Testis (tissue), 3 donors: ENCODE measurements around the gene STX18. TPM values are rescaled to one million over a fixed set of nuclear protein-coding genes. Genes with fewer than 3 reads are reported as not detected.

Experiments
- DNase-seq: peaks from one replicate; pipeline ENCODE4 v3.0.0-alpha.2; 2019
- H3K27ac ChIP-seq, 2 donors: fragments of 200-600 bp; sonication (generic); one replicate each; pipeline ENCODE4 v1.5.1; 2019
- H3K27me3 ChIP-seq: fragments of 200-600 bp; sonication (generic); one replicate; pipeline ENCODE4 v1.5.1; 2019
- H3K36me3 ChIP-seq: fragments of 200-600 bp; sonication (generic); one replicate; pipeline ENCODE4 v1.5.1; 2017; ENCODE audit warnings: low read depth; ENCODE audit errors: missing control alignments
- H3K4me1 ChIP-seq: fragments of 200-600 bp; sonication (generic); one replicate; pipeline ENCODE4 v1.5.1; 2019
- H3K4me3 ChIP-seq, 2 donors: fragments of 200-600 bp; sonication (generic); one replicate each; pipeline ENCODE4 v1.5.1; 2017 to 2019
- H3K9me3 ChIP-seq: fragments of 200-600 bp; sonication (generic); one replicate; pipeline ENCODE4 v1.5.1; 2017
- POLR2A ChIP-seq: fragments of 450-650 bp; IDR thresholded peaks from one replicate; pipeline ENCODE4 v1.6.1; 2017; ENCODE audit warnings: antibody characterized with exemption, mild to moderate bottlenecking, moderate library complexity
- WGBS, 2 donors: methylation state at CpG; one replicate each; pipeline ENCODE4 v1.1.5; 2018; 5-methylcytosine and 5-hydroxymethylcytosine counted together
- intact Hi-C: fragments of 100-400 bp; cut with DNase I; formaldehyde crosslinking; loops from one replicate; pipeline ENCODE4 v1.15.1; 2023; ENCODE audit warnings: low total_unique reads
- polyA plus RNA-seq: library from polyadenylated mRNA; stranded (reverse); fragments of 350-450 nt; fragmentation: Illumina TruSeq; extraction: RNeasy Lipid Tissue Mini Kit (QIAGEN cat#74804); gene quantifications from one replicate; pipeline ENCODE4 v1.2.3, GENCODE V29; 2014; ENCODE audit warnings: low read depth, low replicate concordance; ENCODE audit not compliant: insufficient read depth
- total RNA-seq, 2 donors: library from RNA; depleted of rRNA; stranded (reverse); fragments of >200 nt; gene quantifications; one replicate each; pipeline ENCODE4 v1.2.3, GENCODE V29; 2016
- TF ChIP-seq, protein P1 (sequence below), 3 experiments: fragments of 450-650 bp in 2 of 3; fragments of 200-600 bp in 1 of 3; sonication (generic) in 1 of 3; IDR thresholded peaks; one replicate each; pipeline ENCODE4 v1.5.1; 2016 to 2019; ENCODE audit warnings: antibody characterized with exemption in 3 of 3, mild to moderate bottlenecking in 2 of 3, moderate library complexity in 1 of 3

Gene STX18
- total and polyA plus RNA-seq, 3 donors from 2014 or later, result 53.5 to 111 (median 55.0) TPM

DNA sequence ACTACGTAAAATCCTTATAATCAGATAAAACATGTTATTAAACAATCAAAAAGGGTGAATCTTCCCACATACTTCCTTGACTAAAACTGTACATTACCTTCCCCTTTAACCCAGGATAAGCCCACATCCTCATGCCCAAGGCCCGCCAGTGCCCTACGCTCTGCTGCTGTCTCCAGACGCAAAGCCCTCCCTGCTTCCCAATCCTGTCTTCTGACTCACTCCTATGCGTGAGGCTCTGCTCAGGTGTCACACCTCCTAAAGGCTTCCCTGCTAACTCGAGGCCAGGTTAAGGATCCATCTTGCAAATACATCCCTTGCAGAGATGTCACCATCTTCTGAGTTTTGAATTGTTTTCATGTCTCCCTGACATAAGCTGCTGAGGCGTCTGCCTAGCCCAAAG is 61.6 kb downstream of the STX18 start:
- no peak for TF ChIP-seq POLR2A
- TF ChIP-seq, protein P1, sequence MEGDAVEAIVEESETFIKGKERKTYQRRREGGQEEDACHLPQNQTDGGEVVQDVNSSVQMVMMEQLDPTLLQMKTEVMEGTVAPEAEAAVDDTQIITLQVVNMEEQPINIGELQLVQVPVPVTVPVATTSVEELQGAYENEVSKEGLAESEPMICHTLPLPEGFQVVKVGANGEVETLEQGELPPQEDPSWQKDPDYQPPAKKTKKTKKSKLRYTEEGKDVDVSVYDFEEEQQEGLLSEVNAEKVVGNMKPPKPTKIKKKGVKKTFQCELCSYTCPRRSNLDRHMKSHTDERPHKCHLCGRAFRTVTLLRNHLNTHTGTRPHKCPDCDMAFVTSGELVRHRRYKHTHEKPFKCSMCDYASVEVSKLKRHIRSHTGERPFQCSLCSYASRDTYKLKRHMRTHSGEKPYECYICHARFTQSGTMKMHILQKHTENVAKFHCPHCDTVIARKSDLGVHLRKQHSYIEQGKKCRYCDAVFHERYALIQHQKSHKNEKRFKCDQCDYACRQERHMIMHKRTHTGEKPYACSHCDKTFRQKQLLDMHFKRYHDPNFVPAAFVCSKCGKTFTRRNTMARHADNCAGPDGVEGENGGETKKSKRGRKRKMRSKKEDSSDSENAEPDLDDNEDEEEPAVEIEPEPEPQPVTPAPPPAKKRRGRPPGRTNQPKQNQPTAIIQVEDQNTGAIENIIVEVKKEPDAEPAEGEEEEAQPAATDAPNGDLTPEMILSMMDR (IDR thresholded peaks at IDR 0.05), result no peak
- WGBS, 2 donors, result 88 to 91% methylated on average over 7 of the region's 7 CpGs
- no peak overlapping the region for H3K4me3 ChIP-seq
- H3K9me3 ChIP-seq, result no peaks in the 10 kb centered on the region
- no peak overlapping the region for H3K27ac ChIP-seq
- no peak for DNase-seq
- no peaks in the 10 kb centered on the region for H3K27me3 ChIP-seq
- H3K36me3 ChIP-seq, result no peaks in the 10 kb centered on the region
- intact Hi-C loops, result no loop called here
- H3K4me1 ChIP-seq, result peaks cover 3% of the 10 kb centered on the region

DNA sequence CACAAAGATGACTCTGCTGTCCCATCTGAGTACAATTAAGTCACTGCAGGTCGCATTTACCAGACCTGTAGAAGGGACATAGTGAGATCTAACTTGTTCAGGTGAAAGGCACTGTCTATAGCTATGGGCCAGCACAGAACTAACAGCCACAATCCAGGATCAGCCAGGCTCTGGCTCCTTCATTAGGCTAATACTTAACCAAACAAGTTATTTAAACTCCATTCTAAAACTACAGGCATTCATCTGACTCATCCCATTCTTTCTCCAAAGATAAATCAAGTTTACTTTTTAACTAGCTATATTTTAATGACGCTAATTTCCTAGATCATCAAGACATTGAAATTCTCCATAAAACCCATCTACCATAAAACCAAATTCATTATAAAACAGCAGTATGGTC is 62.5 kb downstream of the STX18 start:
- WGBS, 2 donors, result 96 to 98% methylated on average over 2 of the region's 2 CpGs
- intact Hi-C loops, result no loop called here

DNA sequence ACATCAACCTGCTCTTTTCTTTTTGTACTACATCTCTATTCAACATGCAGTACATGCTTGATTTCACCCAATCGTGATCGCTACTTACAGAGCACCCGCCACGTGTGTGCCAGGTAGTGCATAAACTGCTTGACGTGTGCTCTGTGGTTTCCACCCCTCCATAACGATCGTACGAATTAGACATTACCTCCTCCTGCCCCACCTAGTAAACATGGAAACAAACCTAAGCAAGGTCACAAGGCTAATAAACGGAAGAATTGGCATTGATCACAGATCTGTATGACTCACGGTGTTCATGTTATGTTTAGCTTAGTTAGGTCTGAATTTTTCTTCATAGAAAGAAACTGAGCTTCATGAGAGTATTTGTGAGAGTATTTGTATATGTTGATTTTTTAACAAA is 64.1 kb downstream of the STX18 start:
- Histone ChIP-seq H3K4me3 (no peak overlapping the region), H3K27me3 (no peaks in the 10 kb centered on the region), H3K27ac (no peak overlapping the region), H3K9me3 (no peaks in the 10 kb centered on the region), H3K36me3 (no peaks in the 10 kb centered on the region), H3K4me1 (peaks cover 3% of the 10 kb centered on the region)
- intact Hi-C loops, result no loop called here
- DNase-seq, result no peak
- 77 to 94% methylated on average over 10 of the region's 10 CpGs for WGBS, 2 donors
- TF ChIP-seq, protein P1 (IDR thresholded peaks at IDR 0.05), result no peak
- no peak for TF ChIP-seq POLR2A

More for the DNA sequence above, 62.5 kb downstream of the STX18 start:
- Histone ChIP-seq H3K4me3 (no peak overlapping the region), H3K9me3 (no peaks in the 10 kb centered on the region), H3K27me3 (no peaks in the 10 kb centered on the region), H3K27ac (no peak overlapping the region), H3K4me1 (peaks cover 3% of the 10 kb centered on the region), H3K36me3 (no peaks in the 10 kb centered on the region)
- DNase-seq, result no peak
- TF ChIP-seq, protein P1 (IDR thresholded peaks at IDR 0.05), result no peak

GRCh38 chr4:4477391-4477790 is 64.5 kb downstream of the STX18 start:
- TF ChIP-seq, protein P1 (IDR thresholded peaks at IDR 0.05), result no peak
- TF ChIP-seq POLR2A, result no peak
- no peaks in the 10 kb centered on the region for H3K27me3 ChIP-seq
- H3K27ac ChIP-seq, result no peak overlapping the region
- WGBS, 2 donors, result 77% methylated on average over 3 of the region's 3 CpGs
- H3K9me3 ChIP-seq, result no peaks in the 10 kb centered on the region
- no peaks in the 10 kb centered on the region for H3K36me3 ChIP-seq
- peaks cover 3% of the 10 kb centered on the region for H3K4me1 ChIP-seq
- no peak for DNase-seq
- H3K4me3 ChIP-seq, result no peak overlapping the region
- intact Hi-C loops, result no loop called here

DNA sequence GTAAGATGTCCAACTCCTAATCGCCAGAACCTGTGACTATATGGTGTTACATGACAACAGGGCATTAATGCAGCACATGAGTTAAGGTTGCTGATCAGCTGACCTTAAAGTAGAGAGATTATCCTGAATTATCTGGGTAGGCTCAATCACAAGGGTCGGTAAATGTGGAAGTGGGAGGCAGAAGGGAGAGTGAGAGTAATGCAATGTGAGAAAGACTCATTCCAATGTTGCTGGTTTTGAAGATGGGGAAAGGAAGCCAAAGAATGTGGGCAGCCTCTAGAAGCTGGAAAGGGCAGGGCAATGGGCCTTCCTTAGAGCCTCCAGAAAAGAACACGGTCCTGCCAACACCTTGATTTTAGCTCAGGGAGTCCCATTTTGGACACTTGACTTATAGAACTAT is 67.4 kb downstream of the STX18 start:
- DNase-seq, result no peak
- Histone ChIP-seq H3K36me3 (no peaks in the 10 kb centered on the region), H3K9me3 (no peaks in the 10 kb centered on the region), H3K4me3 (no peak overlapping the region), H3K27me3 (no peaks in the 10 kb centered on the region), H3K4me1 (no peaks in the 10 kb centered on the region), H3K27ac (no peak overlapping the region)
- 96 to 97% methylated on average over 3 of the region's 3 CpGs for WGBS, 2 donors
- TF ChIP-seq, protein P1 (IDR thresholded peaks at IDR 0.05), result no peak
- TF ChIP-seq POLR2A, result no peak
- intact Hi-C loops, result no loop called here
